Measurements from ENCODE around the gene UBE2Q2. TPM values are rescaled to one million over a fixed set of nuclear protein-coding genes. Genes with fewer than 3 reads are reported as not detected.

The UBE2Q2 gene
- total RNA-seq, 4 donors from 2014 or later, result 15.9 to 25.5 (median 23.9) TPM

DNA sequence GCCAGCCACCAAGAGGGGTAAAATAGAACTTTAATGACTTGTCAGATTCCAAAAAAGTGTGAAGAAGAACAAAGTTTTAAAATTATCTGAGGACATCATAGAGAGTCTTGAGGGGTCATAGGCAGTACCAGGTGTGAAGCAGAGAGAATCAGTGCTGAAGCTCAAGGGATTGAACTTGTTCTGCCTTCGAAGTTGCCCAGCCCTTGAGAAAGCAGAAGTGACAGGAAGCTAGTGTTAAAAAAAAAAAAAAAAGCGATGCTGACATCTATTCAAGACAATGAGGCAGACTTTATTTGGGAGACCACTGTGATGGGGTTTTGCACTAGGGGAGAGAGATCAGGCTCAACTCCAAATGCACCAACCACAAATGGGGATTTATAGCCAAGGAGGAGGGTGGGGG, 82.2 kb downstream of the UBE2Q2 start:
- H3K36me3 ChIP-seq, result peaks cover 0 to 6% of the 10 kb centered on the region in 2 donors
- in situ Hi-C loops (cut with MboI; ENCODE audit: low sequenced_read_pairs in 4 of 4), result no loop called here

DNA sequence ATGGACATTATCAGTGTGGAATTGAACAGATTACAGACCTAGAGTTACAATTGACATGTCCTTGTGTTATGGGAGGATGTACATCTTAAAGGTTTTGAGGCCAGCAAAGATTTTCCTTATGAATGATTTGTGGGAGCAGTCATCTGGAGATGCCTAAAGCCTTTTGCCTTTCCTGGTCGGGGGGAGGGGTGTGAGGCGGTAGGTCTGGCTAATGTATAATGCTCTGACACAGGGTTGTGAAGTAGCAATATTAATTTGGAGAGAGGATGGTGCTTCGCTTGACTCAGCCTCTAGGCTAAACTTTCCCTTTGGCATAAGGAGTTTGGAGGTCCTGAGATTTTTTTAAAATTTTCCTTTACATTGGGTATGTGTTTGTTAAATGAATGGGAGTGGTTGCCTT, 83.7 kb downstream of the UBE2Q2 start:
- in situ Hi-C loops (cut with MboI; ENCODE audit: low sequenced_read_pairs in 4 of 4), result no loop called here
- H3K9me3 ChIP-seq, result no peaks in the 10 kb centered on the region
- TF ChIP-seq, protein P1, sequence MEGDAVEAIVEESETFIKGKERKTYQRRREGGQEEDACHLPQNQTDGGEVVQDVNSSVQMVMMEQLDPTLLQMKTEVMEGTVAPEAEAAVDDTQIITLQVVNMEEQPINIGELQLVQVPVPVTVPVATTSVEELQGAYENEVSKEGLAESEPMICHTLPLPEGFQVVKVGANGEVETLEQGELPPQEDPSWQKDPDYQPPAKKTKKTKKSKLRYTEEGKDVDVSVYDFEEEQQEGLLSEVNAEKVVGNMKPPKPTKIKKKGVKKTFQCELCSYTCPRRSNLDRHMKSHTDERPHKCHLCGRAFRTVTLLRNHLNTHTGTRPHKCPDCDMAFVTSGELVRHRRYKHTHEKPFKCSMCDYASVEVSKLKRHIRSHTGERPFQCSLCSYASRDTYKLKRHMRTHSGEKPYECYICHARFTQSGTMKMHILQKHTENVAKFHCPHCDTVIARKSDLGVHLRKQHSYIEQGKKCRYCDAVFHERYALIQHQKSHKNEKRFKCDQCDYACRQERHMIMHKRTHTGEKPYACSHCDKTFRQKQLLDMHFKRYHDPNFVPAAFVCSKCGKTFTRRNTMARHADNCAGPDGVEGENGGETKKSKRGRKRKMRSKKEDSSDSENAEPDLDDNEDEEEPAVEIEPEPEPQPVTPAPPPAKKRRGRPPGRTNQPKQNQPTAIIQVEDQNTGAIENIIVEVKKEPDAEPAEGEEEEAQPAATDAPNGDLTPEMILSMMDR (IDR thresholded peaks at IDR 0.05 in 4 of 5, conservative IDR thresholded peaks at IDR 0.05 in 1 of 5), result no peak
- no peak for TF ChIP-seq POLR2A (IDR thresholded peaks at IDR 0.05)
- H3K4me3 ChIP-seq, result no peak overlapping the region
- H3K36me3 ChIP-seq, result peaks cover 0 to 17% of the 10 kb centered on the region in 2 donors
- no peak for ATAC-seq
- H3K27ac ChIP-seq, result no peak overlapping the region
- peaks cover 28 to 35% of the 10 kb centered on the region in 2 donors for H3K4me1 ChIP-seq
- DNase-seq, result no peak
- H3K27me3 ChIP-seq, result no peaks in the 10 kb centered on the region
- intact Hi-C loops (cut with DNase I; ENCODE audit: low total_unique reads), result no loop called here

More for the DNA sequence above, 82.2 kb downstream of the UBE2Q2 start:
- no peak overlapping the region for H3K27ac ChIP-seq
- no peaks in the 10 kb centered on the region for H3K27me3 ChIP-seq
- DNase-seq (no peak), ATAC-seq (no peak)
- intact Hi-C loops (cut with DNase I; ENCODE audit: low total_unique reads), result no loop called here
- no peaks in the 10 kb centered on the region for H3K9me3 ChIP-seq
- peaks cover 28 to 37% of the 10 kb centered on the region in 2 donors for H3K4me1 ChIP-seq
- no peak overlapping the region for H3K4me3 ChIP-seq
- TF ChIP-seq POLR2A (IDR thresholded peaks at IDR 0.05), result no peak
- TF ChIP-seq, protein P1 (IDR thresholded peaks at IDR 0.05 in 4 of 5, conservative IDR thresholded peaks at IDR 0.05 in 1 of 5), result no peak

DNA sequence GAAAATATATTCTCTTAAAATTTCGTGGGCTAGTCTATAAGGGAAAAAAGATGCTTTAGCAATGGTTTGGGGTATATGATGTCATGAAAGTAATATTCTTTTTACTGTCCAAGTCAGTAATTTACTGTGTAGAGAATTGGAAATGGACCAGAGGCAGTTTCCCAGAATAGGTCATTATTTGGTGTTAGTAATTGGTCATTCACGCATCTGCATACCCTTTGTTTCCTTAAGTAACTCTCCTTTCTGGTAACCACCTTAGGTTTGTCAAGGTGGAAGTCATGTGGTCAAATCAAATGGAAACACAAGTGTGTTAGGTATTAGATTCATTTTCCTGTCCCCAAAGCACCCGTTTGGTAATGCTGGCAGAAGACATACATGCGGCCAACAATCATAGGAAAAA, 84.4 kb downstream of the UBE2Q2 start:
- Histone ChIP-seq H3K9me3 (no peaks in the 10 kb centered on the region), H3K4me1 (peaks cover 21 to 29% of the 10 kb centered on the region in 2 donors), H3K27me3 (no peaks in the 10 kb centered on the region), H3K27ac (no peak overlapping the region), H3K4me3 (no peak overlapping the region), H3K36me3 (peaks cover 0 to 20% of the 10 kb centered on the region in 2 donors)
- TF ChIP-seq, protein P1 (IDR thresholded peaks at IDR 0.05 in 4 of 5, conservative IDR thresholded peaks at IDR 0.05 in 1 of 5), result no peak
- TF ChIP-seq POLR2A (IDR thresholded peaks at IDR 0.05), result no peak
- DNase-seq (no peak), ATAC-seq (no peak)
- in situ Hi-C loops (cut with MboI; ENCODE audit: low sequenced_read_pairs in 4 of 4), result no loop called here
- intact Hi-C loops (cut with DNase I; ENCODE audit: low total_unique reads), result no loop called here

DNA sequence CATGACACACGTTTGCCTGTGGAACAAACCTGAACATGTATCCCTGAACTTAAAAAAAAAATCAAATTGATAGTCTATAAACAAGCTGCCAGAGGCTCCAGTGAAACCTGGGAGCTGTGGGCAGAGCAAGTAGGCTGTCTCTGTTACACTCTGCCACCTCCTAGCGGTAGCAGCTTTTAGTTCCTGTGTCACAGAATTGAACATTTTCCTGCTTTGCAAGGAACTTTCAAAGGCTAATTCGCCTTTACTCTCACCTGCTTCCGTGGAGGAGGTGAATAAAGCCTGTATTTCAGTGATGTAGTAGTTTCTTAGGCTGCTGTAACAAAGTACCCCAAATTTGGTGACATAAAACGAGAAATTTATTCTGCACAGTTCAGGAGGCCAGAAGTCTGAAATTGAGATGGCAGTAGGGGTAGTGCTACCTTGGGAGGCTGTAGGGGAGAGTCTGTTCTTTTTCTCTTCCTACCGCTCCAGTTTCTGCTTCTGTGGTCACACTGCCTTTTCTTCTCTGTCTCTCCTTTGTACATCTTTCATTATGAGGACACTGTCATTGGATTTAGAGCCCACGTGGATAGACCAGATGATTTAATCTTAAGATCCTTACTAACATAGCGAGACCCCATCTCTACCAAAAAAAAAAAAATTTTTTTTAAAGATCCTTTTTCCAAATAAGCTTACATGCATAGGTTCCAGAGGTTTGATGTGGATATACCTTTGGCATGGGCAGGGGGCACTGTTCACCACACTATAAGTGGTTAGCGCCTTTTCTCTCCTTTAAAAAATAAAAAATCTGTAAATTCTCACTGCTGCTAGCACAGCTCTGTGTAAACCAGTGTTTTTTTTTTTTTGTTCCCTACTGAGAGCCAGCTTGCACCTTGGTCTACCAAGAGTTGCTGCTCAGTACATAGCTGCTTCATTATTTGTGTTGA, 85.7 kb downstream of the UBE2Q2 start:
- Histone ChIP-seq H3K27ac (no peak overlapping the region), H3K4me3 (no peak overlapping the region), H3K9me3 (no peaks in the 10 kb centered on the region), H3K27me3 (no peaks in the 10 kb centered on the region), H3K36me3 (peaks cover 0 to 29% of the 10 kb centered on the region in 2 donors), H3K4me1 (peaks cover 19 to 24% of the 10 kb centered on the region in 2 donors)
- intact Hi-C loops (cut with DNase I; ENCODE audit: low total_unique reads), result no loop called here
- DNase-seq (no peak), ATAC-seq (no peak)
- in situ Hi-C loops (cut with MboI; ENCODE audit: low sequenced_read_pairs in 4 of 4), result no loop called here
- TF ChIP-seq, protein P1 (IDR thresholded peaks at IDR 0.05 in 4 of 5, conservative IDR thresholded peaks at IDR 0.05 in 1 of 5), result no peak
- TF ChIP-seq POLR2A (IDR thresholded peaks at IDR 0.05), result no peak

All from gastrocnemius medialis (tissue), 4 donors.